Spleen (tissue), 7 donors: Measurements from ENCODE around the gene ACYP1.

Experiments
- CTCF ChIP-seq, 11 experiments: fragments of 200-600 bp in 7 of 11; fragments of 450-650 bp in 4 of 11; sonication (generic) in 4 of 11; IDR thresholded peaks in 8 of 11; conservative IDR thresholded peaks in 3 of 11; 1 replicate in 7 of 11; 2 replicates in 4 of 11; pipeline versions ENCODE4 v1.4.0 to v1.8.0; 2016 to 2021; ENCODE audit warnings: antibody characterized with exemption in 11 of 11, inconsistent platforms in 4 of 11, mild to moderate bottlenecking in 1 of 11
- POLR2A ChIP-seq, 3 donors: fragments of 450-650 bp; IDR thresholded peaks; one replicate each; pipeline ENCODE4 v1.5.1; 2017; ENCODE audit warnings: antibody characterized with exemption in 3 of 3, mild to moderate bottlenecking in 1 of 3
- POLR2AphosphoS5 ChIP-seq, 3 donors: sonication (generic); formaldehyde crosslinking; IDR thresholded peaks; one replicate each; pipeline ENCODE4 v1.5.1; 2017; ENCODE audit warnings: antibody characterized with exemption in 3 of 3
- donor health status: DM: no; HTN: no; CAD: no; lungs with moderate emphysema.
- donor health status: DM: no; HTN: no; CAD: no.
- donor health status: DM: no; HTN: no; CAD: no.

DNA sequence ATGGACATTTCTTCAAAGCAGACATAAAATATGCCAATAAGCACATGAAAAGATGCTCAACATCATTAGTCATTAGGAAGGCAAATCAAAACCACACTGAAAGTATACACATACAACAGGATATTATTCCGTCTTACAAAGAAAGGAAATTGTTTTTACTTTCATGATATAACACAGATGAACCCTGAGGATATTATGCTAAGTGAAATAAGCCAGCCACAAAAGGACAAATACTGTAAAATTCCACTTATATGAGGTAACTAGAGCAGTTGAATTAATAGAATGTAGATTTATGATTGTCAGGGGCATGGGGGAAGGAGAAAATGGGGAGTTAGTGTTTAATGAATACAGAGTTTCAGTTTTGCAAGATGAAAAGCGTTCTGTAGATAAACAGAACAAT lies 4.2 kb downstream of the ACYP1 start:
- TF ChIP-seq POLR2A (IDR thresholded peaks at IDR 0.05) (no peak), POLR2AphosphoS5 (IDR thresholded peaks at IDR 0.05) (no peak), CTCF (IDR thresholded peaks at IDR 0.05 in 8 of 11, conservative IDR thresholded peaks at IDR 0.05 in 3 of 11) (no peak)
